Upper lobe of left lung (tissue), 6 donors: ENCODE measurements around the gene HES2. TPM values are rescaled to one million over a fixed set of nuclear protein-coding genes. Genes with fewer than 3 reads are reported as not detected.
"Not testable (repeated sequence)": the region's sequence is repeated elsewhere in the genome, so short reads cannot be mapped to it uniquely, and the experiment has no call there.

Source experiments
- ATAC-seq, 2 donors: fragments of 200-7000 bp; cut with Tn5 transposase; one replicate each; pipeline ENCODE4 v1.9.1; 2022; ENCODE audit warnings: mild to moderate bottlenecking in 2 of 2, moderate library complexity in 2 of 2; ENCODE audit not compliant: low FRiP score in 2 of 2
- DNase-seq, 2 donors: peaks; one replicate each; pipeline ENCODE4 v3.0.0-alpha.2; 2019 to 2020
- H3K27ac ChIP-seq, 4 donors: fragments of 200-600 bp; sonication (generic); one replicate each; pipeline ENCODE4 v1.5.1; 2016 to 2019
- H3K27me3 ChIP-seq, 4 donors: fragments of 200-600 bp; sonication (generic); one replicate each; pipeline ENCODE4 v1.5.1; 2017 to 2019
- H3K36me3 ChIP-seq, 4 donors: fragments of 200-600 bp; sonication (generic); one replicate each; pipeline ENCODE4 v1.5.1; 2016 to 2019
- H3K4me1 ChIP-seq, 4 donors: fragments of 200-600 bp; sonication (generic); one replicate each; pipeline ENCODE4 v1.5.1; 2018 to 2019
- H3K4me3 ChIP-seq, 4 donors: fragments of 200-600 bp; sonication (generic); one replicate each; pipeline ENCODE4 v1.5.1; 2017 to 2019; ENCODE audit warnings: mild to moderate bottlenecking in 2 of 4, moderate library complexity in 1 of 4
- H3K9me3 ChIP-seq, 4 donors: fragments of 200-600 bp; sonication (generic); one replicate each; pipeline ENCODE4 v1.5.1; 2018 to 2019
- CTCF ChIP-seq, 6 experiments: fragments of 450-650 bp in 4 of 6; fragments of 200-600 bp in 2 of 6; sonication (generic) in 2 of 6; IDR thresholded peaks; one replicate each; pipeline ENCODE4 v1.5.1; 2016 to 2019; ENCODE audit warnings: antibody characterized with exemption in 6 of 6
- EP300 ChIP-seq, 4 donors: sonication (generic); formaldehyde crosslinking; IDR thresholded peaks; one replicate each; pipeline ENCODE4 v1.5.1; 2017; ENCODE audit warnings: antibody characterized with exemption in 4 of 4, control low read depth in 2 of 4
- POLR2A ChIP-seq, 4 donors: fragments of 450-650 bp; IDR thresholded peaks; one replicate each; pipeline ENCODE4 v1.5.1; 2016 to 2017; ENCODE audit warnings: antibody characterized with exemption in 4 of 4, mild to moderate bottlenecking in 2 of 4
- POLR2AphosphoS5 ChIP-seq, 2 donors: sonication (generic); formaldehyde crosslinking; IDR thresholded peaks; one replicate each; pipeline ENCODE4 v1.5.1; 2017; ENCODE audit warnings: antibody characterized with exemption in 2 of 2
- WGBS, 2 donors: methylation state at CpG; one replicate each; pipeline ENCODE4 v1.1.5; 2017 to 2018; 5-methylcytosine and 5-hydroxymethylcytosine counted together
- total RNA-seq, 6 donors: library from RNA; depleted of rRNA in 4 of 6; stranded (reverse); fragments of >200 nt in 4 of 6; gene quantifications; one replicate each; pipeline versions ENCODE4 v1.1.0 to v1.2.1, GENCODE V29; 2016 to 2021
- donor health status: DM: no; HTN: no; CAD: no; lungs with moderate emphysema.
- donor health status: DM: no; HTN: yes; CAD: no; lungs with severe emphysema.

The HES2 gene
- total RNA-seq, 6 donors from 2014 or later: 1.8 to 11.4 (median 3.7) TPM

- ATAC-seq (no peak), DNase-seq (no peak)
- Histone ChIP-seq H3K27me3 (no peaks in the 10 kb centered on the region), H3K9me3 (no peaks in the 10 kb centered on the region), H3K36me3 (no peaks in the 10 kb centered on the region), H3K27ac (no peak overlapping the region), H3K4me3 (no peak overlapping the region), H3K4me1 (no peaks in the 10 kb centered on the region)
- WGBS, 2 donors: 75 to 81% methylated on average over 9 to 10 of the region's 12 CpGs
- no peak for TF ChIP-seq EP300 (IDR thresholded peaks at IDR 0.05)
- no peak for TF ChIP-seq POLR2AphosphoS5 (IDR thresholded peaks at IDR 0.05)
- TF ChIP-seq POLR2A (IDR thresholded peaks at IDR 0.05): no peak
- TF ChIP-seq CTCF (IDR thresholded peaks at IDR 0.05): no peak
These were observed 41.5 kb downstream of the HES2 start for GRCh38 chr1:6378096-6378746.

GRCh38 chr1:6373961-6374720 lies 45.6 kb downstream of the HES2 start:
- WGBS, 2 donors: 77 to 86% methylated on average over 4 to 8 of the region's 8 CpGs
- TF ChIP-seq EP300 (IDR thresholded peaks at IDR 0.05): no peak
- TF ChIP-seq POLR2A (IDR thresholded peaks at IDR 0.05): no peak
- no peak for TF ChIP-seq POLR2AphosphoS5 (IDR thresholded peaks at IDR 0.05)
- no peak for TF ChIP-seq CTCF (IDR thresholded peaks at IDR 0.05)
- H3K27me3 ChIP-seq: no peaks in the 10 kb centered on the region
- no peaks in the 10 kb centered on the region for H3K9me3 ChIP-seq
- DNase-seq (no peak), ATAC-seq (no peak)
- no peaks in the 10 kb centered on the region for H3K36me3 ChIP-seq
- H3K4me3 ChIP-seq: no peak overlapping the region
- no peaks in the 10 kb centered on the region for H3K4me1 ChIP-seq
- H3K27ac ChIP-seq: no peak overlapping the region

- not testable (repeated sequence) for ATAC-seq
These were observed 47.5 kb downstream of the HES2 start for GRCh38 chr1:6372236-6372635.

GRCh38 chr1:6370006-6370405 lies 49.7 kb downstream of the HES2 start:
- H3K36me3 ChIP-seq: no peaks in the 10 kb centered on the region
- ATAC-seq: no peak
- WGBS, 2 donors: 55 to 63% methylated on average over 4 of the region's 4 CpGs

More at GRCh38 chr1:6372236-6372635, 47.5 kb downstream of the HES2 start:
- not testable (repeated sequence) for H3K27me3 ChIP-seq, H3K27ac ChIP-seq, DNase-seq, H3K36me3 ChIP-seq, H3K4me1 ChIP-seq, H3K4me3 ChIP-seq, H3K9me3 ChIP-seq
- WGBS, 2 donors: 76 to 80% methylated on average over 7 of the region's 7 CpGs

More at GRCh38 chr1:6370006-6370405, 49.7 kb downstream of the HES2 start:
- Histone ChIP-seq H3K27ac (no peak overlapping the region), H3K4me1 (no peaks in the 10 kb centered on the region), H3K27me3 (no peaks in the 10 kb centered on the region), H3K9me3 (no peaks in the 10 kb centered on the region), H3K4me3 (no peak overlapping the region)
- TF ChIP-seq CTCF (IDR thresholded peaks at IDR 0.05): no peak
- TF ChIP-seq POLR2A (IDR thresholded peaks at IDR 0.05): no peak
- TF ChIP-seq POLR2AphosphoS5 (IDR thresholded peaks at IDR 0.05): no peak
- TF ChIP-seq EP300 (IDR thresholded peaks at IDR 0.05): no peak
- DNase-seq: no peak
